HCT116 (cell line): ENCODE data around the gene GSAP. TPM values are rescaled to one million over a fixed set of nuclear protein-coding genes. Genes with fewer than 3 reads are reported as not detected.

Experiments used
- ATAC-seq: fragments of 200-7000 bp; cut with Tn5 transposase; 2 replicates; pipeline ENCODE4 v1.9.1; 2020; ENCODE audit warnings: mild to moderate bottlenecking, moderate library complexity
- BruUV-seq: library from RNA; stranded (reverse); fragments of 400-500 nt; replicated peaks from 2 replicates; lab custom pipeline; 2021; lab: Mats Ljungman, UMichigan
- CTCF ChIA-PET: fragments of 300-600 bp; sonication (Branson Sonifier 250); formaldehyde crosslinking; loops from one replicate; lab custom pipeline; 2021; ENCODE audit warnings: antibody characterized with exemption; lab: Charles Lee
- POLR2A ChIA-PET: fragments of 300-600, 350-600 bp; sonication (Branson Sonifier 250); formaldehyde crosslinking; loops from one replicate; lab custom pipeline; 2021; ENCODE audit warnings: antibody characterized with exemption; lab: Charles Lee
- RAD21 ChIA-PET, 2 experiments: fragments of 300-600 bp; sonication (Branson Sonifier 250); formaldehyde crosslinking; loops; one replicate each; lab custom pipeline; 2023; ENCODE audit warnings: low total read pairs in 2 of 2; ENCODE audit not compliant: uncharacterized antibody in 2 of 2, unreplicated experiment in 2 of 2, low non-redundant PET in 1 of 2; lab: Charles Lee
- DNase-seq: peaks from one replicate; pipeline ENCODE4 v3.0.0-alpha.2; 2010; ENCODE audit warnings: low read depth, low spot score
- H2AFZ ChIP-seq: fragments of 200-600 bp; shearing (Covaris generic), sonication (generic); 2 replicates; pipeline ENCODE4 v1.6.1; 2017; ENCODE audit warnings: low read depth, mixed run types, mixed read lengths, antibody characterized with exemption, low read length; ENCODE audit not compliant: poor library complexity, severe bottlenecking
- H3K27ac ChIP-seq: 2 replicates; pipeline ENCODE4 v1.5.1; 2012; ENCODE audit warnings: low read depth, low read length
- H3K27me3 ChIP-seq: fragments of 200-600 bp; sonication (generic); 2 replicates; pipeline ENCODE4 v1.6.1; 2016; ENCODE audit warnings: mixed run types, low read length, mixed read lengths; ENCODE audit not compliant: insufficient read depth
- H3K36me3 ChIP-seq, 2 experiments: fragments of 200-500 bp in 1 of 2; fragments of 200-600 bp in 1 of 2; sonication (Bioruptor generic) in 1 of 2; sonication (generic) in 1 of 2; 2 replicates each; pipeline versions ENCODE4 v1.5.1 to v1.6.1; 2014 to 2016; ENCODE audit warnings: low read length in 2 of 2, inconsistent platforms in 1 of 2, mixed read lengths in 1 of 2, mixed run types in 1 of 2; ENCODE audit not compliant: insufficient read depth in 2 of 2, control insufficient read depth in 1 of 2
- H3K4me1 ChIP-seq, 2 experiments: fragments of 200-600 bp in 1 of 2; sonication (generic) in 1 of 2; 2 replicates each; pipeline versions ENCODE4 v1.5.1 to v1.6.1; 2012 to 2017; ENCODE audit warnings: low read length in 2 of 2, inconsistent platforms in 1 of 2, mild to moderate bottlenecking in 1 of 2, mixed read lengths in 1 of 2, mixed run types in 1 of 2, moderate library complexity in 1 of 2; ENCODE audit not compliant: insufficient read depth in 2 of 2, control insufficient read depth in 1 of 2
- H3K4me2 ChIP-seq: fragments of 200-600 bp; sonication (generic); 2 replicates; pipeline ENCODE4 v1.6.1; 2017; ENCODE audit warnings: mixed run types, low read length, mixed read lengths
- H3K4me3 ChIP-seq, 2 experiments: fragments of 200-600 bp in 1 of 2; sonication (generic) in 1 of 2; replicated peaks in 1 of 2; 2 replicates each; pipeline ENCODE4 v1.5.1; 2011 to 2016; ENCODE audit warnings: low read length in 2 of 2, control low read depth in 1 of 2, low read depth in 1 of 2, mild to moderate bottlenecking in 1 of 2, mixed read lengths in 1 of 2, mixed run types in 1 of 2
- H3K79me2 ChIP-seq: fragments of 200-600 bp; sonication (generic); 2 replicates; pipeline ENCODE4 v1.6.1; 2017; ENCODE audit warnings: mild to moderate bottlenecking, mixed run types, low read length, moderate library complexity, mixed read lengths; ENCODE audit not compliant: insufficient read depth
- H3K9ac ChIP-seq: fragments of 200-600 bp; sonication (generic); 2 replicates; pipeline ENCODE4 v1.6.1; 2016; ENCODE audit warnings: low read length, mixed read lengths
- H3K9me2 ChIP-seq: fragments of 200-600 bp; sonication (generic), shearing (Covaris generic); 2 replicates; pipeline ENCODE4 v1.6.1; 2017; ENCODE audit warnings: mixed run types, mild to moderate bottlenecking, moderate library complexity; ENCODE audit not compliant: insufficient read depth
- H3K9me3 ChIP-seq, 2 experiments: fragments of 200-500 bp in 1 of 2; fragments of 200-600 bp in 1 of 2; sonication (Bioruptor generic) in 1 of 2; sonication (generic) in 1 of 2; 2 replicates each; pipeline ENCODE4 v1.6.1; 2014 to 2017; ENCODE audit warnings: low read length in 2 of 2, mixed read lengths in 2 of 2, inconsistent platforms in 1 of 2, low read depth in 1 of 2, mild to moderate bottlenecking in 1 of 2, mixed run types in 1 of 2, moderate library complexity in 1 of 2; ENCODE audit not compliant: control insufficient read depth in 1 of 2, insufficient read depth in 1 of 2
- H4K20me1 ChIP-seq: fragments of 200-600 bp; sonication (generic), shearing (Covaris generic); 2 replicates; pipeline ENCODE4 v1.6.1; 2017; ENCODE audit warnings: mixed run types, mild to moderate bottlenecking, moderate library complexity; ENCODE audit not compliant: insufficient read depth
- ATF3 ChIP-seq: IDR thresholded peaks from 2 replicates; pipeline ENCODE4 v1.6.1; 2012
- CBX3 ChIP-seq: IDR thresholded peaks from 2 replicates; pipeline ENCODE4 v1.6.1; 2012; ENCODE audit warnings: low read depth
- EZH2 ChIP-seq: fragments of 200-600 bp; sonication (generic); IDR thresholded peaks from 2 replicates; pipeline ENCODE4 v1.6.1; 2017; ENCODE audit warnings: antibody characterized with exemption, mixed run types
- EZH2phosphoT487 ChIP-seq: fragments of 200-600 bp; IDR thresholded peaks from 2 replicates; pipeline ENCODE4 v1.6.1; 2018; ENCODE audit warnings: antibody characterized with exemption, borderline replicate concordance
- FOSL1 ChIP-seq: IDR thresholded peaks from 2 replicates; pipeline ENCODE4 v1.6.1; 2012; ENCODE audit warnings: low read depth
- JUND ChIP-seq: IDR thresholded peaks from 2 replicates; pipeline ENCODE4 v1.6.1; 2012
- POLR2A ChIP-seq: IDR thresholded peaks from 2 replicates; pipeline ENCODE4 v1.7.0; 2011; ENCODE audit warnings: borderline replicate concordance; ENCODE audit not compliant: insufficient read depth, insufficient read length; ENCODE audit errors: extremely low read depth
- POLR2AphosphoS5 ChIP-seq: IDR thresholded peaks from 2 replicates; pipeline ENCODE4 v1.6.1; 2011; ENCODE audit warnings: mild to moderate bottlenecking, low read depth, low read length, moderate library complexity
- REST ChIP-seq: IDR thresholded peaks from 2 replicates; pipeline ENCODE4 v1.6.1; 2012; ENCODE audit warnings: low read depth
- SP1 ChIP-seq: IDR thresholded peaks from 2 replicates; pipeline ENCODE4 v1.6.1; 2012; ENCODE audit warnings: low read depth
- TCF7L2 ChIP-seq: IDR thresholded peaks from 2 replicates; pipeline ENCODE4 v1.7.0; 2011; ENCODE audit warnings: borderline replicate concordance, inconsistent platforms; ENCODE audit not compliant: insufficient read depth, insufficient read length; ENCODE audit errors: extremely low read depth
- ZFX ChIP-seq: fragments of 450-650 bp; IDR thresholded peaks from 2 replicates; pipeline ENCODE4 v1.6.1; 2017
- ZNF274 ChIP-seq: fragments of 200-500 bp; sonication (Bioruptor generic); IDR thresholded peaks from 2 replicates; pipeline ENCODE4 v1.6.1; 2014; ENCODE audit warnings: mild to moderate bottlenecking, low read depth, low read length, inconsistent platforms
- intact Hi-C: fragments of 100-400 bp; cut with micrococcal nuclease; formaldehyde crosslinking; loops from 2 replicates; pipeline ENCODE4 v1.10.0; 2022
- total RNA-seq: library from RNA; stranded (reverse); gene quantifications from one replicate; pipeline ENCODE4 v1.2.1, GENCODE V29; 2021; ENCODE audit not compliant: unreplicated experiment
- TF ChIP-seq, protein P1 (sequence below), 3 experiments: fragments of 200-600 bp in 1 of 3; sonication (generic) in 1 of 3; IDR thresholded peaks in 2 of 3; conservative IDR thresholded peaks in 1 of 3; 2 replicates each; pipeline ENCODE4 v1.5.1; 2012 to 2017; ENCODE audit warnings: low read depth in 2 of 3, low read length in 2 of 3, antibody characterized with exemption in 1 of 3, borderline replicate concordance in 1 of 3, control low read depth in 1 of 3, mild to moderate bottlenecking in 1 of 3, mixed read lengths in 1 of 3, mixed run types in 1 of 3, moderate library complexity in 1 of 3; ENCODE audit not compliant: insufficient read depth in 1 of 3
- TF ChIP-seq, protein P2 (sequence below): IDR thresholded peaks from 2 replicates; pipeline ENCODE4 v1.6.1; 2012

GSAP gene
- total RNA-seq, 1 experiment from 2014 or later: not detected

GRCh38 chr7:77310982-77311381 is 105.2 kb downstream of the GSAP start:
- no peaks in the 10 kb centered on the region for H3K9me3 ChIP-seq
- DNase-seq: no peak
- H3K36me3 ChIP-seq: no peaks in the 10 kb centered on the region
- no peak for TF ChIP-seq ZFX
- TF ChIP-seq POLR2AphosphoS5: no peak
- no peak for TF ChIP-seq TCF7L2
- TF ChIP-seq, protein P1, sequence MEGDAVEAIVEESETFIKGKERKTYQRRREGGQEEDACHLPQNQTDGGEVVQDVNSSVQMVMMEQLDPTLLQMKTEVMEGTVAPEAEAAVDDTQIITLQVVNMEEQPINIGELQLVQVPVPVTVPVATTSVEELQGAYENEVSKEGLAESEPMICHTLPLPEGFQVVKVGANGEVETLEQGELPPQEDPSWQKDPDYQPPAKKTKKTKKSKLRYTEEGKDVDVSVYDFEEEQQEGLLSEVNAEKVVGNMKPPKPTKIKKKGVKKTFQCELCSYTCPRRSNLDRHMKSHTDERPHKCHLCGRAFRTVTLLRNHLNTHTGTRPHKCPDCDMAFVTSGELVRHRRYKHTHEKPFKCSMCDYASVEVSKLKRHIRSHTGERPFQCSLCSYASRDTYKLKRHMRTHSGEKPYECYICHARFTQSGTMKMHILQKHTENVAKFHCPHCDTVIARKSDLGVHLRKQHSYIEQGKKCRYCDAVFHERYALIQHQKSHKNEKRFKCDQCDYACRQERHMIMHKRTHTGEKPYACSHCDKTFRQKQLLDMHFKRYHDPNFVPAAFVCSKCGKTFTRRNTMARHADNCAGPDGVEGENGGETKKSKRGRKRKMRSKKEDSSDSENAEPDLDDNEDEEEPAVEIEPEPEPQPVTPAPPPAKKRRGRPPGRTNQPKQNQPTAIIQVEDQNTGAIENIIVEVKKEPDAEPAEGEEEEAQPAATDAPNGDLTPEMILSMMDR (IDR thresholded peaks at IDR 0.05 in 2 of 3, conservative IDR thresholded peaks at IDR 0.05 in 1 of 3; ENCODE audit: borderline replicate concordance in 1 of 3, insufficient read depth in 1 of 3, low read depth in 2 of 3, low read length in 2 of 3): no peak
- no peak for TF ChIP-seq CBX3
- TF ChIP-seq ZNF274: no peak
- TF ChIP-seq, all 23 proteins: peak for 0
- no peaks in the 10 kb centered on the region for H3K27me3 ChIP-seq
- ATAC-seq: no peak
- H3K9ac ChIP-seq: no peak overlapping the region
- POLR2A ChIA-PET: no interaction called here
- no peaks in the 10 kb centered on the region for H3K79me2 ChIP-seq
- BruUV-seq: no TSS peak
- H3K9me2 ChIP-seq: no peaks in the 10 kb centered on the region
- no peak overlapping the region for H3K4me2 ChIP-seq
- H3K27ac ChIP-seq: no peak overlapping the region
- H4K20me1 ChIP-seq: no peaks in the 10 kb centered on the region
- no peak overlapping the region for H3K4me3 ChIP-seq
- CTCF ChIA-PET: no interaction called here
- no peak overlapping the region for H2AFZ ChIP-seq
- intact Hi-C loops: no loop called here
- H3K4me1 ChIP-seq: peaks cover 3 to 29% of the 10 kb centered on the region in 2 experiments; a peak in 3 of 4 replicates
- RAD21 ChIA-PET: no interaction called here

GRCh38 chr7:77309714-77310220 is 106.4 kb downstream of the GSAP start:
- H3K79me2 ChIP-seq: no peaks in the 10 kb centered on the region
- intact Hi-C loops: no loop called here
- H2AFZ ChIP-seq: no peak overlapping the region
- H3K27me3 ChIP-seq: no peaks in the 10 kb centered on the region
- H3K36me3 ChIP-seq: no peaks in the 10 kb centered on the region
- H3K9me2 ChIP-seq: no peaks in the 10 kb centered on the region
- H3K4me3 ChIP-seq: no peak overlapping the region
- DNase-seq: no peak
- ChIA-PET RAD21 (no interaction called here), POLR2A (no interaction called here), CTCF (no interaction called here)
- peak overlapping the region; percentile 27 for H3K4me2 ChIP-seq
- H4K20me1 ChIP-seq: no peaks in the 10 kb centered on the region
- no peaks in the 10 kb centered on the region for H3K9me3 ChIP-seq
- no peak overlapping the region for H3K9ac ChIP-seq
- ATAC-seq: no peak
- H3K27ac ChIP-seq: no peak overlapping the region
- peaks cover 3 to 31% of the 10 kb centered on the region in 2 experiments; a peak in 3 of 4 replicates for H3K4me1 ChIP-seq
- BruUV-seq: no TSS peak
- no peak for TF ChIP-seq EZH2
- no peak for TF ChIP-seq POLR2A
- TF ChIP-seq REST: no peak
- TF ChIP-seq, protein P2, sequence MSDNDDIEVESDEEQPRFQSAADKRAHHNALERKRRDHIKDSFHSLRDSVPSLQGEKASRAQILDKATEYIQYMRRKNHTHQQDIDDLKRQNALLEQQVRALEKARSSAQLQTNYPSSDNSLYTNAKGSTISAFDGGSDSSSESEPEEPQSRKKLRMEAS: no peak
- TF ChIP-seq EZH2phosphoT487: no peak
- no peak for TF ChIP-seq ATF3
- TF ChIP-seq CBX3: no peak
- TF ChIP-seq SP1: 0 out of 2 replicates have a peak, but pooled peaks have one; percentile 29
- peak; percentile 30; the same call in 1 of the 2 replicates for TF ChIP-seq FOSL1
- no peak for TF ChIP-seq TCF7L2
- peak; percentile 27; the same call in 1 of the 2 replicates for TF ChIP-seq JUND
